Measurements from ENCODE around the gene RUNX3. TPM values are rescaled to one million over a fixed set of nuclear protein-coding genes. Genes with fewer than 3 reads are reported as not detected.

RUNX3 gene
- total RNA-seq, 1 donor from 2014 or later, result 153 TPM

DNA sequence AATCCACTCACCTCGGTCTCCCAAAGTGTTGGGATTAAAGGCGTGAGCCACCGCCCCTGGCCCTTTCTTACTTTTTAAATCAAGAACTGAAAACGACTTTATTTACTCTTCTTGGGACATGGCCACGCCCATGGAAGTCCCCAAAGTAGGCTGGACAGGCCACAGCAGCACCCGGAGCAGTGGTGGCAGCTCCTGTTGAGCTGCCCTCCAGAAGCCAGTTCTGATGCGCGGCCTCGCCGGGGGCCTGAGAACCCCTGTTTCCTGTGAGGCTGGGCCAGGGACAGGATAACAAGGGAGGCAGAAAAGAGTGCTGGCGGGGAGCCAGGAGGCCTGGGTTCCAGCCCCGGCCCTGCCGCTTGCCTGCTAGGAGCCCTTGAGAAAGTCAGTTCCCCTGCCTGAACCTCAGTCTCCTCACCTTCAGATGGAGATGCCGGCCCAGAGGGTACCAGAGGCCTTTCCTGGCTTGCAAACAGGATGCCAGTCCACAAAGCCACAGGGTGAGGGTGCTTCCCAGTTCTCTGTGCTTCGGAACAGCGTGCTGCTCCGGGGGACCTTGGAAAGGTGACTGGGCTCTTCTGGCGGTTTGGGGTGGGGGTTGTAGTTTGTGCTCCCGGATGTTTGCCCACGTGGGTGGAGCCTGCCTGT, 59.4 kb downstream of the RUNX3 start:
- ChIA-PET CTCF (no interaction called here), POLR2A (no interaction called here)
- TF ChIP-seq, protein P1, sequence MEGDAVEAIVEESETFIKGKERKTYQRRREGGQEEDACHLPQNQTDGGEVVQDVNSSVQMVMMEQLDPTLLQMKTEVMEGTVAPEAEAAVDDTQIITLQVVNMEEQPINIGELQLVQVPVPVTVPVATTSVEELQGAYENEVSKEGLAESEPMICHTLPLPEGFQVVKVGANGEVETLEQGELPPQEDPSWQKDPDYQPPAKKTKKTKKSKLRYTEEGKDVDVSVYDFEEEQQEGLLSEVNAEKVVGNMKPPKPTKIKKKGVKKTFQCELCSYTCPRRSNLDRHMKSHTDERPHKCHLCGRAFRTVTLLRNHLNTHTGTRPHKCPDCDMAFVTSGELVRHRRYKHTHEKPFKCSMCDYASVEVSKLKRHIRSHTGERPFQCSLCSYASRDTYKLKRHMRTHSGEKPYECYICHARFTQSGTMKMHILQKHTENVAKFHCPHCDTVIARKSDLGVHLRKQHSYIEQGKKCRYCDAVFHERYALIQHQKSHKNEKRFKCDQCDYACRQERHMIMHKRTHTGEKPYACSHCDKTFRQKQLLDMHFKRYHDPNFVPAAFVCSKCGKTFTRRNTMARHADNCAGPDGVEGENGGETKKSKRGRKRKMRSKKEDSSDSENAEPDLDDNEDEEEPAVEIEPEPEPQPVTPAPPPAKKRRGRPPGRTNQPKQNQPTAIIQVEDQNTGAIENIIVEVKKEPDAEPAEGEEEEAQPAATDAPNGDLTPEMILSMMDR (IDR thresholded peaks at IDR 0.05), result no peak
- Mint-ChIP-seq H3K4me3 (no peak overlapping the region), H3K27ac (no peak overlapping the region), H3K9me3 (no peaks in the 10 kb centered on the region), H3K36me3 (ENCODE audit: low read depth) (no peaks in the 10 kb centered on the region), H3K27me3 (peaks cover 29% of the 10 kb centered on the region), H3K4me1 (peaks cover 20% of the 10 kb centered on the region)
- ATAC-seq (ENCODE audit: low read depth), result no peak
- intact Hi-C loops (cut with micrococcal nuclease), result no loop called here
- no peak for DNase-seq

DNA sequence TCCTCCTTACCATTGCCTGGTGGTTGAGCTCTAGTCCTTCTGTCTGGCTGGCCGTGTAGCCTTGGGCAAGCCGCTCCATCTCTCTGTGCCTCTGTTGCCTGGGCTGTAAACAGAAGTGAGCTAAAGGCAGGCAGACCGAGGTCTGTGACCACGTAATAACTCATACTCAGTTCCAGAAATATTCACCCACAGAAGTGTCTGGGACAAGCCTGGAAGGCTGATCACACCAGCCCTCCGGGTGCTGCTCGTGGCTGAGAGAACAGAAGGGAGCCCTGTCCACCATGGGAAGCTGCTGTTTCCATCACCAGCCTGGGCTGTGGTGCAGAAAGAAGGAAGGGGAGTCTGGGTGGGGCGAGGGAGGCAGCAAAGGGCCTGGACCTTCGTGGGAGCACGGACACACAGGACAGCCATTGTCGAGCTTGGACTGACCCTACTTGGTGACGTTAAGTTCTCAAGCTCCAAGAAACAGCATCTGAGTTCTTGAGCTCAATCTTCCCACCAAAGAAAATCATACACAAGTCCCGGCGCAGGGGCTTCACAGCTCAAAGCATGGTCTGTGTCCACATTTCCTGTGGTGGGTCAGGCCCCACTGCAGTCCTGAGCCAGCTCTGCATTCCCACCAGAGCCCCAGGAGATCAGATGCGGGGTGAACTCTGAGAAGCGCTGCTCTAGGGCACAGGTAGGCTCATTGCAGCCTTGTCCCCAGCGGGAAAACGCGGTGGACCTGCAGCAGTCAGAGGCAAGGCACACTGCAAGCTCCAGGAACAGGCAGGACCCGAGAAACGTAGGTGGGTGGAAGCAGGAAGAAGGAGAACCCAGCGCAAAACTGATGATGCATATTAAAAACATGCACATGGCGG, 61.8 kb downstream of the RUNX3 start:
- Mint-ChIP-seq H3K36me3 (ENCODE audit: low read depth) (no peaks in the 10 kb centered on the region), H3K27me3 (peaks cover 30% of the 10 kb centered on the region), H3K9me3 (no peaks in the 10 kb centered on the region), H3K27ac (no peak overlapping the region), H3K4me3 (no peak overlapping the region), H3K4me1 (peaks cover 24% of the 10 kb centered on the region)
- intact Hi-C loops (cut with micrococcal nuclease), result no loop called here
- TF ChIP-seq, protein P1 (IDR thresholded peaks at IDR 0.05), result no peak
- DNase-seq (no peak), ATAC-seq (ENCODE audit: low read depth) (no peak)
- ChIA-PET CTCF (interaction anchor here (0.6 kb wide), 1 partner anchor 169 kb away, joined by 3 read pairs; no protein-coding TSS in a partner anchor), POLR2A (interaction anchor here (0.7 kb wide), 1 partner anchor 32 kb away, joined by 3 read pairs; no protein-coding TSS in a partner anchor)

DNA sequence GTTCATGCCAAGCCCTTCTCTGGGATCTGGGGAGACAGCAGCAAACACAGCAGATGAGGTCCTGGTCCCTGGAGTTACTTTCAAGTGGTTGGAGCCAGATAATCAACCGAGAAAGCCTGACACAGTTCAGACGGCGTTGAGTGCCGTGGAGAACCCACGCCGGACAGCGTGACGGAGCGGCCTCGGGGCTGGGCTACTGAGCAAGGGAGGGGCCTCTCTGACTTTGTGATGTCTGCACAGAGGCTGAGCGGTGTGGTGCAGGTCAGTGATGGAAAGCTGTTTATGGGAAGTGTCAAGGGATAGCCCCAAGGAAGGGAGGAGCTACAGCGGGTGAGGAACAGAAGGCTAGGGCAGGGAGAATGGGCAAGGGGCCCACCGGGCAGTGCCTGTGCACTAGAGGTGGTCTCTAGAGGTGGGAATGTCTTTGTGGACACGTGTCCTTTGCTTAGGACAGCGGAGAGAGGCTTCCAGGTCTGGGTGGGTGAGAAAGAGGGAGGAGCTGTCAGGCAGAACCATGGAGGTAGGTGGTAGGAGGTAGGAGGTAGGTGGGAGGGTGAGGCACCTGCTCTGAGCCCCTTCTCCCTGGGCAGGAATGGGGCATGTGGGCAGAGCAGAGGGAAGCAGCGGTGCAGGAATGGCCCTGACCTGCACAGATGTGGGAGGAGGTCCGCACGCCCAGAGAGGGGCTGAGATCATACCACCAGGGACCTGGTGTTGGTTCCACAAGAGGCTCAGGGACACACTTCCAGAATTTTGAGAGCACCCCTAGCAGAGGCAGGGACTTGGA, 62.8 kb downstream of the RUNX3 start:
- no peak for DNase-seq
- ChIA-PET POLR2A (no interaction called here), CTCF (no interaction called here)
- Mint-ChIP-seq H3K9me3 (no peaks in the 10 kb centered on the region), H3K27ac (no peak overlapping the region), H3K4me1 (peaks cover 24% of the 10 kb centered on the region), H3K4me3 (no peak overlapping the region), H3K36me3 (ENCODE audit: low read depth) (no peaks in the 10 kb centered on the region), H3K27me3 (peaks cover 38% of the 10 kb centered on the region)
- intact Hi-C loops (cut with micrococcal nuclease), result no loop called here
- TF ChIP-seq, protein P1 (IDR thresholded peaks at IDR 0.05), result no peak
- no peak for ATAC-seq (ENCODE audit: low read depth)

DNA sequence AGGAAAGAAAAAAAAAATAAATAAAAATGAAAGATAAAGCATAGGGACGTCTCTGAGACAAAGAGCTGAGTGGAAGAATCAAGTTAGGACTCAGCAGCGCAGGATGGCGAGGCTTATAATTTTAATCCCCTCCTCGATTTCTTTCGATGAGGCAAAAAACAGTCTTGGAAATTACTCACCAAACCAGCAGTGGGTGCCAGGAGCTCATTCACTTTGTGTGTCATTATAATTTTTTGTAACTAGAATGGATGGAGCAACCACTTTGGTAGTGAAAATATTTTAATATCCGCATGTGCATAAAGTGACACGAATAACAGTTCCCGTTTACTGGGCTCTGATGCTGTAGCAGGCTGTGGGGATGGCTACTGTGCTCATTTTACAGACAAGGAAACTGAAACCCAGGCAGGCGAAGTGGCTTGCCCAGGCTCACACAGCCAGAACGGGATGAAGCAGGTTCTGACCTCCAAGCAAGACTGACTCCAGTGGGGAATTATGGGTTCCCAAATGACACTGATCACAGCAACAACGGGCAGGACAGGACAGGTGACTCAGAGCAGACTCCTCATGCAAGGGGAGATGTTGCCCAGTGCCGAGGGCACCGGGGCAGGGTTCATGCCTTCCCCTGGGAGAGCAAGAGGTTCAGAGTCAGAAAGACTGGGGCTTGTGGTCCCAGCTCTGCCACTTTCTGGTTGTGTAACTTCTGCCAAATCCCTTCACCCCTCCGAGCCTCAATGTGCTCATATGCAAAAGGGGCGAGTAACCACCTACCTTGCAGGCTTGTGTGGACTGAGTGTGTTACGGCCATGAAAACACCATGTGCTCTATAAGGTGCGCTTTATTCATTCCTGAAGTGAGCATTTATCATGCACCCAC, 63.6 kb downstream of the RUNX3 start:
- H3K9me3 Mint-ChIP-seq, result no peaks in the 10 kb centered on the region
- POLR2A ChIA-PET, result no interaction called here
- intact Hi-C loops (cut with micrococcal nuclease), result no loop called here
- CTCF ChIA-PET, result no interaction called here
- no peak overlapping the region for H3K4me3 Mint-ChIP-seq
- peaks cover 17% of the 10 kb centered on the region for H3K4me1 Mint-ChIP-seq
- no peak for ATAC-seq (ENCODE audit: low read depth)
- H3K36me3 Mint-ChIP-seq (ENCODE audit: low read depth), result no peaks in the 10 kb centered on the region
- DNase-seq, result no peak
- TF ChIP-seq, protein P1 (IDR thresholded peaks at IDR 0.05), result no peak
- peaks cover 36% of the 10 kb centered on the region for H3K27me3 Mint-ChIP-seq
- no peak overlapping the region for H3K27ac Mint-ChIP-seq

Measured in activated B cell treated with CpG ODN at 0.5 μM for 24 hours (primary cell).